H1 (cell line): ENCODE results near the gene SH3RF3. TPM values are rescaled to one million over a fixed set of nuclear protein-coding genes. Genes with fewer than 3 reads are reported as not detected.

Experiments
- CTCF ChIA-PET: fragments of 300-600 bp; sonication (Branson Sonifier 250); formaldehyde crosslinking; loops from one replicate; lab custom pipeline; 2021; ENCODE audit not compliant: partially characterized antibody; lab: Charles Lee
- POLR2A ChIA-PET: fragments of 300-600 bp; sonication (Branson Sonifier 250); formaldehyde crosslinking; loops from one replicate; lab custom pipeline; 2021; ENCODE audit warnings: inconsistent platforms; ENCODE audit not compliant: partially characterized antibody; lab: Charles Lee
- DNase-seq, 2 experiments: peaks; one replicate each; pipeline versions ENCODE4 v3.0.0 to v3.0.0-alpha.2; 2010 to 2022; ENCODE audit warnings: low spot score in 2 of 2, low read depth in 1 of 2, mixed read lengths in 1 of 2
- FAIRE-seq: peaks from 2 replicates; lab custom pipeline; 2011; peaks lifted over from hg19 to GRCh38; lab: Jason Lieb, UNC
- H2AFZ ChIP-seq: 2 replicates; pipeline ENCODE4 v1.8.1; 2012; ENCODE audit warnings: low read length, inconsistent platforms
- H2AK5ac ChIP-seq: 2 replicates; pipeline ENCODE4 v1.6.1; 2013; ENCODE audit warnings: low read depth, low read length
- H2BK120ac ChIP-seq: replicated peaks from 2 replicates; pipeline ENCODE3; 2013; ENCODE audit warnings: low read depth, low read length, inconsistent platforms
- H2BK12ac ChIP-seq: 2 replicates; pipeline ENCODE4 v1.6.1; 2013; ENCODE audit warnings: low read depth, low read length
- H2BK15ac ChIP-seq: 2 replicates; pipeline ENCODE4 v1.6.1; 2013; ENCODE audit warnings: low read length
- H2BK20ac ChIP-seq: 2 replicates; pipeline ENCODE4 v1.6.1; 2013; ENCODE audit warnings: low read length
- H2BK5ac ChIP-seq: 2 replicates; pipeline ENCODE4 v1.6.1; 2013; ENCODE audit warnings: low read depth, low read length
- H3K14ac ChIP-seq: 2 replicates; pipeline ENCODE4 v1.6.1; 2013; ENCODE audit warnings: inconsistent platforms; ENCODE audit not compliant: insufficient read length
- H3K18ac ChIP-seq: 2 replicates; pipeline ENCODE4 v1.6.1; 2013; ENCODE audit warnings: low read length; ENCODE audit errors: extremely low read depth
- H3K23ac ChIP-seq: 2 replicates; pipeline ENCODE4 v1.6.1; 2013; ENCODE audit warnings: inconsistent platforms; ENCODE audit not compliant: insufficient read length
- H3K23me2 ChIP-seq: 2 replicates; pipeline ENCODE4 v1.6.1; 2013; ENCODE audit warnings: low read depth, low read length
- H3K27ac ChIP-seq: 2 replicates; pipeline ENCODE4 v1.6.1; 2011; ENCODE audit warnings: low read depth, low read length, inconsistent platforms
- H3K27me3 ChIP-seq, 4 experiments: replicated peaks in 1 of 4; 1 replicate in 1 of 4; 2 replicates in 3 of 4; pipeline versions ENCODE4 v1.6.1 to v1.8.1; 2011 to 2013; ENCODE audit warnings: low read length in 3 of 4, mild to moderate bottlenecking in 3 of 4, inconsistent platforms in 2 of 4, mixed read lengths in 2 of 4, moderate library complexity in 1 of 4; ENCODE audit not compliant: control insufficient read depth in 3 of 4, insufficient read depth in 3 of 4; ENCODE audit errors: extremely low read depth in 1 of 4
- H3K36me3 ChIP-seq, 4 experiments: 2 replicates each; pipeline versions ENCODE4 v1.6.1 to v1.8.1; 2011 to 2013; ENCODE audit warnings: mild to moderate bottlenecking in 4 of 4, low read length in 3 of 4, moderate library complexity in 2 of 4, control low read depth in 1 of 4, inconsistent platforms in 1 of 4; ENCODE audit not compliant: insufficient read depth in 4 of 4, control insufficient read depth in 2 of 4
- H3K4ac ChIP-seq: replicated peaks from 2 replicates; pipeline ENCODE3; 2013; ENCODE audit warnings: low read length, low read depth, mixed read lengths, inconsistent platforms; ENCODE audit not compliant: insufficient read length
- H3K4me1 ChIP-seq, 4 experiments: replicated peaks in 1 of 4; 1 replicate in 1 of 4; 2 replicates in 3 of 4; pipeline versions ENCODE4 v1.6.1 to v1.8.1; 2011 to 2013; ENCODE audit warnings: low read length in 3 of 4, inconsistent platforms in 2 of 4, mixed read lengths in 1 of 4; ENCODE audit not compliant: insufficient read depth in 4 of 4, control insufficient read depth in 3 of 4
- H3K4me2 ChIP-seq, 2 experiments: 2 replicates each; pipeline versions ENCODE4 v1.6.1 to v1.8.1; 2011 to 2013; ENCODE audit warnings: low read depth in 2 of 2, low read length in 2 of 2, control low read depth in 1 of 2, inconsistent platforms in 1 of 2, mild to moderate bottlenecking in 1 of 2; ENCODE audit not compliant: insufficient read depth in 1 of 2
- H3K4me3 ChIP-seq, 4 experiments: fragments of 200-600, 300-600 bp in 1 of 4; sonication (generic), shearing (Covaris generic), sonication (Bioruptor Twin) in 1 of 4; 2 replicates each; pipeline versions ENCODE4 v1.5.1 to v1.8.1; 2011 to 2016; ENCODE audit warnings: low read length in 4 of 4, low read depth in 3 of 4, control low read depth in 2 of 4, inconsistent platforms in 2 of 4, mild to moderate bottlenecking in 2 of 4, mixed read lengths in 1 of 4, moderate library complexity in 1 of 4; ENCODE audit not compliant: insufficient read depth in 2 of 4; ENCODE audit errors: extremely low read depth in 1 of 4
- H3K56ac ChIP-seq: replicated peaks from 2 replicates; pipeline ENCODE3; 2013; ENCODE audit warnings: low read depth, mild to moderate bottlenecking, mixed read lengths, low read length, inconsistent platforms; ENCODE audit not compliant: insufficient read length
- H3K79me1 ChIP-seq: 2 replicates; pipeline ENCODE4 v1.6.1; 2013; ENCODE audit warnings: low read depth, low read length, control low read depth
- H3K79me2 ChIP-seq, 2 experiments: 2 replicates each; pipeline versions ENCODE4 v1.6.1 to v1.8.1; 2012 to 2013; ENCODE audit warnings: low read length in 2 of 2, mild to moderate bottlenecking in 2 of 2, inconsistent platforms in 1 of 2; ENCODE audit not compliant: insufficient read depth in 2 of 2, control insufficient read depth in 1 of 2
- H3K9ac ChIP-seq, 4 experiments: replicated peaks in 1 of 4; 1 replicate in 1 of 4; 2 replicates in 3 of 4; pipeline versions ENCODE4 v1.6.1 to v1.8.1; 2011 to 2013; ENCODE audit warnings: low read depth in 3 of 4, low read length in 3 of 4, control low read depth in 2 of 4, mild to moderate bottlenecking in 2 of 4, moderate library complexity in 2 of 4, inconsistent platforms in 1 of 4; ENCODE audit errors: extremely low read depth in 1 of 4
- H3K9me3 ChIP-seq, 2 experiments: 2 replicates each; pipeline versions ENCODE4 v1.6.1 to v1.8.1; 2012 to 2013; ENCODE audit warnings: mild to moderate bottlenecking in 2 of 2, moderate library complexity in 2 of 2, control low read depth in 1 of 2, inconsistent platforms in 1 of 2, low read depth in 1 of 2, low read length in 1 of 2, mixed read lengths in 1 of 2; ENCODE audit not compliant: insufficient read depth in 2 of 2
- H4K20me1 ChIP-seq, 2 experiments: replicated peaks in 1 of 2; 2 replicates each; pipeline versions ENCODE3 to v1.8.1; 2011 to 2013; ENCODE audit warnings: inconsistent platforms in 2 of 2, low read length in 2 of 2, mild to moderate bottlenecking in 1 of 2; ENCODE audit not compliant: insufficient read depth in 2 of 2, control insufficient read depth in 1 of 2
- H4K5ac ChIP-seq: 2 replicates; pipeline ENCODE4 v1.6.1; 2013; ENCODE audit warnings: low read length, low read depth, mixed read lengths, inconsistent platforms; ENCODE audit not compliant: insufficient read length
- H4K8ac ChIP-seq: 2 replicates; pipeline ENCODE4 v1.8.0; 2013; ENCODE audit warnings: mild to moderate bottlenecking, moderate library complexity, low read length, inconsistent platforms; ENCODE audit not compliant: insufficient read depth; ENCODE audit errors: extremely low read depth
- H4K91ac ChIP-seq: replicated peaks from 2 replicates; pipeline ENCODE3; 2013; ENCODE audit warnings: low read length, mixed read lengths, inconsistent platforms; ENCODE audit not compliant: insufficient read length
- TAF1 ChIP-seq: IDR thresholded peaks from 2 replicates; pipeline ENCODE4 v1.6.1; 2011; ENCODE audit warnings: mild to moderate bottlenecking, low read depth, low read length
- WGBS, 2 experiments: shearing (Covaris generic) in 1 of 2; methylation state at CpG; one replicate each; pipeline versions ENCODE4 v1.1.6 to v1.1.7; 2013 to 2015; ENCODE audit warnings: low lambda C conversion rate in 2 of 2, mixed read lengths in 2 of 2, inconsistent platforms in 1 of 2, low coverage in 1 of 2, missing lambda C conversion rate in 1 of 2; ENCODE audit not compliant: insufficient replicate concordance in 2 of 2, insufficient coverage in 1 of 2, insufficient read length in 1 of 2; ENCODE audit errors: extremely low coverage in 1 of 2, missing lambda C conversion rate in 1 of 2; 5-methylcytosine and 5-hydroxymethylcytosine counted together
- polyA plus RNA-seq, 7 experiments: library from polyadenylated mRNA; depleted of rRNA in 3 of 7; stranded (reverse) in 5 of 7; unstranded in 2 of 7; fragments of >200 nt in 5 of 7; fragments of 200-250 nt in 2 of 7; gene quantifications; 1 replicate in 5 of 7; 2 replicates in 1 of 7; 4 replicates in 1 of 7; pipeline versions ENCODE4 v1.2.1 to v1.2.3, GENCODE V29; 2011 to 2013; ENCODE audit warnings: missing spikeins in 2 of 7, mixed read lengths in 2 of 7
- total RNA-seq: library from RNA; stranded (reverse); fragmentation: NEBNext Ultra II Directional; extraction: Animal tissue kit (Norgen Biotek cat#: 25700); gene quantifications from 2 replicates; pipeline ENCODE4 v1.2.1, GENCODE V29; 2021

Gene SH3RF3
- total and polyA plus RNA-seq, 2 of the 8 experiments (the other 6 are each of a cell fraction or from before 2014, with no cell fraction given) = 0.11 to 0.65 TPM

- no peak overlapping the region for H2AK5ac ChIP-seq
- no peak overlapping the region for H3K4me3 ChIP-seq
- H3K36me3 ChIP-seq = no peaks in the 10 kb centered on the region
- no peaks in the 10 kb centered on the region for H3K79me1 ChIP-seq
- H2BK5ac ChIP-seq = no peak overlapping the region
- no peak overlapping the region for H3K27ac ChIP-seq
- H3K79me2 ChIP-seq = no peaks in the 10 kb centered on the region
- no peak overlapping the region for H3K23ac ChIP-seq
- no peak overlapping the region for H4K91ac ChIP-seq
- peak overlapping the region; percentile 37; the same call in 1 of the 2 replicates for H4K8ac ChIP-seq
- no peak overlapping the region for H2AFZ ChIP-seq
- TF ChIP-seq TAF1 = no peak
- no peak overlapping the region for H2BK12ac ChIP-seq
- H4K5ac ChIP-seq = no peak overlapping the region
- H2BK120ac ChIP-seq = no peak overlapping the region
- H3K9me3 ChIP-seq = peaks cover 0 to 5% of the 10 kb centered on the region in 2 experiments; a peak in 2 of 4 replicates
- H3K23me2 ChIP-seq = no peaks in the 10 kb centered on the region; the same call in 1 of the 2 replicates
- no peaks in the 10 kb centered on the region for H3K27me3 ChIP-seq
- H3K18ac ChIP-seq = no peak overlapping the region
- peaks cover 0 to 5% (median 0%) of the 10 kb centered on the region in 4 experiments; a peak in 2 of 7 replicates for H3K4me1 ChIP-seq
- DNase-seq = peak in 1 of 2 experiments; percentile 34
- H3K56ac ChIP-seq = no peak overlapping the region
- no peak for FAIRE-seq
- no peak overlapping the region for H2BK20ac ChIP-seq
- H4K20me1 ChIP-seq = no peaks in the 10 kb centered on the region
- 92% methylated on average over 20 of the region's 20 CpGs; no CpG with 5 or more reads in 1 of the 2 experiments for WGBS, 2 experiments
- no peak overlapping the region for H3K4me2 ChIP-seq
- H3K14ac ChIP-seq = no peak overlapping the region
- H3K4ac ChIP-seq = no peak overlapping the region
- H2BK15ac ChIP-seq = no peak overlapping the region
- CTCF ChIA-PET = interaction anchor here (0.8 to 1.3 kb wide), 2 partner anchors 19 to 158 kb away, joined by 3 read pairs; no protein-coding TSS in a partner anchor
- H3K9ac ChIP-seq = no peak overlapping the region
- POLR2A ChIA-PET = no interaction called here
These were observed 223.3 kb downstream of the SH3RF3 start for GRCh38 chr2:109352056-109352897.
